ENCODE results near the gene C6orf89.

The C6orf89 gene

DNA sequence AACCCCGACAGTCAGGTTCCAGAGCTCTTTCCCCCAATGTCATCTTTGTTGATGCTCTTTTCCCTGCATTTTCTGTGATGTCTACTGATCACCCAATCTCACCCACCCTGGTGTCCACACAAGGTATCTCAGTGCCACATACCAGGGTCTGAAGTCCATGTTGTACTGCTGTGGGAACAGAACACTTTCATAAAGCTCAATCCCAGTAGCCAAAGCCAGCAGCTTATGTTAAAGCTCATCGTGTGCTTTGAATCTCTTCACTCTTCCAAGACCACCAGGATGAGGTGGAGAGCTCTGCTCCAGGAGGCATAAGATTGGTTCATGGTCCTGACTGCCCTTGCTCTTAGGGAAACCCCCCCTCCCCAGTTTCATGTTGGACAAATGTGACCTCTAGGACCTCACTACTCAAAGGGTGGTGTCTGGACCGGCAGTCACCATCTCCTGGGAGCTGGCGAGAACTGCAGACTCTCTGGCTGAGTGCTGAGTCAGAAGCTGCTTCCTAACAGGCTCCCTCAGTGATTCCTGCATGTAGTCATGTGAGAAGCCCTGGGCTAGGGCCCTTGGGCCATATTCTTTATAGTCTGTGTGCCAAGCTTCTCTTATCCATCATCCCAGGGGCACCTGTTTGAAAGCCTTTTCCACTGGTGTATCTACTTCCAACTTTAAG is 33.1 kb upstream of the C6orf89 start:
- FAIRE-seq = no peak

DNA sequence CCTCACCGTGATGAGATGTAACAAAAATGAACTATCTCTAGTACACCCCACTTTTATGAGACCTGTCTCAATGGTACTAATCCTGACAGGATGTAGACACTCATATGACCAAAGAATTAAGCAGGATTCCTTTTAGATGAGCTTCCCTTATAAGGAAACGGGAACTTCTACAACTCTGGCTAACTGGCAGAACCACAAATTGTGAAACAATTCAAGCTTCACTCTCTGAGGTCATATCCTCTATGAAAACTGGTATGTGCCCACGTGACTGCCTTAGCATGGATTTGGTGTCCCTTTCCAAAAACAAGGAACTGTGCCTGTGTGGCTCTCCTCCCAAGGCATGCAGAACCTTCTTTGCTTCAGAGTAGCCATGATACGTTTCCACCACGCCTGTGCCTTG is 32.4 kb upstream of the C6orf89 start:
- no peak for FAIRE-seq

DNA sequence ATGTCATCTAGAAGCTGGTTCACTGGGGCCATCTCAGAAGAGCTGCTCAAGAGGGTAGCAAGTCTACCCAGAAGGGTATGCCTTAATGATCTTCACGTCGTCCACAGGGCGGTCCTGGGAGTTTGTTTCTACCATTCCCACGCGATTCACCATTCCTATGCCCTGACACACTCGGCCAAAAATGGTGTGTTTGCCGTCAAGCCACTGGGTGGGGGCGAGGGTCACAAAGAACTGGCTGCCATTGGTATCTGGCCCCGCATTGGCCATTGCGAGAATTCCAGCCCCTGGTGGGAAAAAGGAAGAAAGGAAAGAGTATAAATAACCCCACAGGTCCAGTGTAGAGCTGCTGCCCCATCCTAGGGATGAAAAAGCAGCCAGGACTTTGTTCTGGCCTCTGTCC is 30.0 kb upstream of the C6orf89 start:
- FAIRE-seq = no peak

DNA sequence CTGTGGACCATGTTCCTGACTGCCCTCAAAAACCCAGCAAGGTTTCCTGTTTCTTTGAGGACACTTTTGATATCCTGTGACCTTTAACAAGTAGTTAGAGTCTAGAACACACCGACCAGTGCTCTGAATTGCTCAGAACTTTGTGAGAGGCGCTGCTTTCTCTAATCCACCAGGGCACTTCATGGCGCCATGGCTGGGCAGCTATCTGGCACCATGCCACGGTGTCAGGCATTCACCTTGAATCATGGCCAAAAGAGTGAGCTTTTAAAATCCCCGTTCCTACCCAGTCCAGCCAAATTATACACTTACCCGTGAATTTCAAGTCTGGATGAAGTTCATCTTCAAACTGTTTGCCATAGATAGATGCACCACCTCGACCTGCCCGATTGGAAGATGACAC is 29.5 kb upstream of the C6orf89 start:
- no peak for FAIRE-seq

DNA sequence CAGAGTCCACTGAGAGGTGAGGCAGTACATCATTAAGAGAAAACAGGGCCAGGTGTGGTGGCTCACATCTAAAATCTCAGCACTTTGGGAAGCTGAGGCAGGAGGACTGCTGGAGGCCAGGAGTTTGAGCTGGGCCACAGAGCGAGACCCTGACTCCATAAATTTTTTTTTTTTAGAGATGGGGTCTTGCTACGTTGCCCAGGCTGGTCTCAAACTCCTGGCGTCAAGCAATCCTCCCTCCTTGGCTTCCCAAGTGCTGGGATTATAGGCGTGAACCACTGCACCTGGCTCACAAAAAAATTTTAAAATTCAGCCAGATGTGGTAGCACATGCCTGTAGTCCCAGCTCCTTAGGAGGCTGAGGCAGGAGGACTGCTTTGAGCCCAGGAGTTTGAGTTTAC is 28.4 kb upstream of the C6orf89 start:
- FAIRE-seq = no peak

DNA sequence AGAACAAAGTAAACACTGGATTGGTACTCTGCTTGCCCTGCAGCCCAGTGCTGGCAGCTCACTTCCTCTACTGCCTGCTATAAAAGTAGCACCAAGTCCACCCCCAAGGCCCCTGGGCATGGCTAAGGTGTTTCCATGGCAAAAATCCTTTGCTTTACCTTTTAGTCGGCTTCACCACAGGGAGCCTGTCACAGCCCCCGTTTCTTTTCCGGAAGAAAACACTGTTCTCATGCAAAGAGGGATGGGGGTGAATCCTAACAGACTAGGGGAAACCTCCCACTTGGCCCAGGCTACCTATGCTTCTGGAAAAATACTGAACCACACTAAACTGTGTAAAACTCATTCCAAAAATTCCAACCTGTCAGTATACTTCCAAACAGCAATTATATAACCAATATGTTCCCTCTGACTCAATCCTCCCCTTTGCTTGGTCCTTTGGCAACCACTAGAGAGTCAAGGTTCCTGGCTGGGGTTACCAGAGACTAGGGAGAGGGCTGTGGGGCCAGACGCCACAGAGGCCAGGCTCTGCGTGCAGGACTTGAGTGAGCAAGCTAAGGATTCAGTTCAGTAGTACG is 27.3 kb upstream of the C6orf89 start:
- FAIRE-seq = no peak

DNA sequence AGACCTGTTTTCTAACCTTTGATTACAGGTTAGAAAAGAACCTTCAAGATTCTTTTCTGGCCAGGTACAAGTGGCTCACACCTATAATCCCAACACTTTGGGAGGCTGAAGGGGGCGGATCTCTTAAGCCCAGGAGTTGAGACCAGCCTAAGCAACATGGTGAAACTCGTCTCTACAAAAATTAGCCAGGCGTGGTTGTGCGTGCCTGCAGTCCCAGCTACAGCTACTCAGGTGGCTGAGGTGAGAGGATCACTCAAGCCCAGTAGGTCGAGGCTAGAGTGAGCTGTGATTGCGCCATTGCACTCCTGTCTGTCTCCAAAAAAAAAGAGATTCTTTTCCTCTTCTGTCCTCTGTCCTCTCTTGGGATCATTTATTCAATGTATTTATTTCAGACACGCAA is 25.6 kb upstream of the C6orf89 start:
- no peak for FAIRE-seq

DNA sequence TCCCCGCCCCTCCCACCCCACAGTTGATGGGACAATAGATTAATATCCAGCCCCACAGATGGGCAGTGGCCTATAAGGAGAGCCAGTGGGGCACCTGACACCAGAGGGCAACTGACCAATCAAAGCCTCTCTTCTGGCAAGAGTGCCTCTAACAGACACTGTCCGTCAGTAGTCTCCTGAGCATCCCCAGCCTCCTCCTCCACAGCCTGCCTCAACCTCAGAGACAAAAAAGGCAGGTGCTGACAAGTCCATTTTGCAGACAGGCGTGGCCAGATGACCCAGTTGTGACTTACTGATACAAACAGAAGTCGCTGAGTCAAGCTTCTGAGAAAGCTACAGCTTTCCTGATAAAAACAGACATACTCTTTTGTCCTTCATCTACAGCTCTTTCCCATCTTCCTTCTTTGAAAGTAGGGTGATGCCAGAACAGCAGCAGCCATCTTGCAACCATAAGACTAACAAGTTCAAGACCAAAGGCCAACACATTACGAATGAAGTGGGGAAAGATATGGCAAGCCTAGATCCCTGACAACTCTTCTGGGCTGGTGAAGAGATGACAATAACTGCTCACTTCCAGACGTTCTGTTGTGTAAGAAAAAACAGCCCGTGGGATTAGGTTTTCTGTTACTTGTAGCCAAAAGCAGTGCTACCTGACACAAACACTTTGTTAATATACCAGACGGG is 23.4 kb upstream of the C6orf89 start:
- FAIRE-seq = no peak

DNA sequence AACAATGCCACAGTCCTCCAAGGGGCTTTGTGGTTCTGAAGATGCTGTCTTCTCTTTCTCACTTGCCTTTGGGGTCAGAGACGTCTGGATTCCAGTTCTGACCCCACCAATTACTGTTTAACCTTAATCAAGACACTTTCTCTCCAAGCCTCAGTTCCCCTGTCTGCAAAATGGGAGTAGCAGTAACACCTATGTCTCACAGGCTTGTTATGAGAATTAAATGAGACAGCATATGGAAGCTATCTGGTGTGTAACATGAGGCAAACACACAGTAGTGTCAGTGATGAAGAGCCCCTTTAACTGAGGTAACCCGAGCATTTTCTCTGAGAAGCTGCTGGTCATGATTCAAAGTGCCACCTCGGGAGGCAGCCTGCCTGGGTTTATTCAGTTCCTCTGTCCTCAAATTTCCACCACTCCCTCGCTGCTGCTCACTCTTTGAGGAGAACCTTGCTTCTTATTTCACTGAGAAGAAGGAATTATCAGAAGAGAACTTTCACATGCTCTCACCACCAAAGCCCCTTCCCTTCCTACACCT is 22.8 kb upstream of the C6orf89 start:
- no peak for FAIRE-seq

DNA sequence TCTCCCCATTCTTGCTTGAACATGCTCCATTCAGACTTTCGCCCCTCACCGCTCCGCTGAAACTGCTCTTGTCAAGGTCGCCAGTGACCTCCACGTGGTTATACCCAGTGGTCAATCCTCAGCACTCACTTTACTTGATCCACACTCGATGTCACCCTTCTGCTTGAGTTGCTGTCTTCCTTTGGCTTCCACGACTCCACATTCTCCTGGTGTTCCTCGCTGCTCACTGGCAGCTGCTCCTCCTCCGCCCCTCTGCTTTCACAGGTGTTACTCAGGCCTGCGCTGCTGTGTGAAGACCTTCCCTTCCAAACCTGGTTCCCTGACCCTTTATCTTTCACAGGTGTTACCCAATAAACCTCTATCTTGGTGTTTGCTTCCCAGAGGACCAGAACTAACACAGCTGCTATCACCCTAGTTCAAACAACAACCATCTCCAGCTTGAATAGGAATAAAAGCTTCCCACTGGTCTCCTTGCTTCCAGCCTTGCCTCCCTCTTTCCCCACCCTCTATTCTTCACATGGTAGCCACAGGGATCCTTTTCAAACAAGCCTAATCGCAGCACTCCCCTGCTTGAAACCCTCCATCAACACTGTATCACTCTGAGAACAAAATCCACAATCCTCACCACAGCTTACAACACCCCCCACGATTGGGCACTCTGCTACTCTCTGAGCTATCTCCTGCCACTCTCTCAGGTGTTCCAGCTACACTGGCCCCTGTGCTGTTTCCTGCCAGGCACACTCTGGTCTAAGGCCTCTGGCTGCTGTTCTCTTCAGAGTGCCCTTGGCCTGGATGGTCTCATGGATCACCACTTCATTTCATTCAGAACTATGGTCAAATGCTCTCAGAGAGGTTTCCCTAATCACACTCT is 21.8 kb upstream of the C6orf89 start:
- no peak for FAIRE-seq

DNA sequence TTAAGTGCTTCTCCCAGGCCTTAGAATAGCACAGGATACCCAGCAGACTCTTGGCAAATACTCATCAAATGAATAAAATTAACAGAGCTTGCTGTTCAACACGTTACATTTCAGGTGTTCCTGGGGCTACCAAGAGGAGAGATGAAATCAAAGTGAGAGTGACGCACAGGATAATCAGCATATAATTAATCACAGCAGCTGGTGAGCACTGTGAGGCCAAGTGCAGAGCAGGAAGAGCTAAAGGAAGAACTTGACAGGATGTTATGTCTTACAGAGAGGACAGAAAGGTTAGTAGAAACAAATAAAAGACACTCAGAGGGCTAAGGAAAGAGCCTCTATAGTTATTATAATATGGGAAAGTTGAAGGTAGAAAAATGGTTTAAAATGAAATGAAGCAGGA is 19.9 kb upstream of the C6orf89 start:
- no peak for FAIRE-seq

DNA sequence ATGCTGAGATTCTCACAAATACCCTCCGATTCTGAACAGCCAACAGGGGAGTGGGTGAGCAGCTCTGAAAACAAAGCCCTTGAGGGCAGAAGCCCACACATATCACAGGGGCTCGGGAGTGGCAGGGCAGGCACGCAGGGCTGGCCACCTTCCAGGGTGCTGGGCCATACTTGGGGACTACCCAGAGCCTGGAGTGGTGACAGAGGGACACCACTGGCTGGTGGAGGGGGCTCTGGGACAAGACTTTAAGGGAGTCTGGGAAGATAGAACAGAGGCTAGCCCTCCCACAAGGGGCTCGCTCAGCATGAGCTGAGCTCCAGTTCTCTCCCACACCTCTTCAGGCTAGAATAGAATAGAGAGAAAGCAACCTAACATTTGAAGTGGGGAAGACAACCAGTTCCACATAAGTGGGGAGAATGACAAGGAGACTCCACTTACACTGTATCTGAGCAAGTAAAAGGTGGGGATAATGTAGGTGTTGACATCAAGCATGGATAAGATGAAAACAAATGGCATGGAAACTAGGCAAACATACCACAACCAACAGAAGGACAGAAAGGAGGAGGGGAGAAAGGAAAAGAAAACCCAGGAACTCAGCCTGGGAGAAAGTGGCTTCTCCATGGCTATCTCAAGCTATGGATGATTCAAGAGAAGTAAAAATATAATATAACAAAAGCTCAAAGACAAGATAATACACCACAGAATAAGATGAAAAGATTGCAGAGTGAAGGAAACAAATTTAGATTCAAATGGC is 18.1 kb upstream of the C6orf89 start:
- FAIRE-seq = no peak

DNA sequence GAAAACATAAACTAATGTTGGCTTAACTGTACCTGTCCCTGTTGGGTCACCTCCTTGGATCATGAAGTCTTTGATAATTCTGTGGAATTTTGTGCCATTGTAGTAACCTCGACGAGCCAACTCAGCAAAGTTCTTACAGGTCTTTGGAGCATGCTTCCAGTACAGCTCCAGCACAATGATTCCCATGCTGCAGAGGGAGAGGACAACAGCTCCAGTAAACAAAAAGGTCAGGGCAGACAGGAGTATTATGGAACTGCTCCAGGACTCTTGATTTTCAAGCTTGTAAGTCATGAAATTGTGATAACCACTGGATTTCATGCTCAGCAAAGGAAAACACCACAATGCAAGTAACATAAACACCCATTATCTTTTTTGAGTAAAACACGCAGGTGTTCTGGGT is 14.1 kb upstream of the C6orf89 start:
- FAIRE-seq = no peak

DNA sequence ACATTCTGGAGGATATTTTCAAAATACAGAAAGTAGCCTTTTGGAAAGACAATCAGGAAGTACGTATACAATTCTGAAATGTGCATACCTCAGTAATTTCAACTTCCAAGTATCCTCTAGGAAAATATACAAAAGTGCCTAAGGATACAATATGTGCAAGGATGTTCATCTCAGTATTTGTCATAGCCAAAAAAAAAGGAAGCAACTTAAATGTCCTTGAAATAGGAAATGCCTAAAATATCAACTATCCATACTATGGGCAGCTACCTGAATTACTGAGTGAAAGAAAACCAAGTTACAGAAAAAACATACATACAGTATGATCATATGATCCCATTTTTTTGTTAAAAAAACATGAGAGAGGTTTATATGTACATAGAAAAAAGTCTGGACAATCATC is 12.6 kb upstream of the C6orf89 start:
- no peak for FAIRE-seq

DNA sequence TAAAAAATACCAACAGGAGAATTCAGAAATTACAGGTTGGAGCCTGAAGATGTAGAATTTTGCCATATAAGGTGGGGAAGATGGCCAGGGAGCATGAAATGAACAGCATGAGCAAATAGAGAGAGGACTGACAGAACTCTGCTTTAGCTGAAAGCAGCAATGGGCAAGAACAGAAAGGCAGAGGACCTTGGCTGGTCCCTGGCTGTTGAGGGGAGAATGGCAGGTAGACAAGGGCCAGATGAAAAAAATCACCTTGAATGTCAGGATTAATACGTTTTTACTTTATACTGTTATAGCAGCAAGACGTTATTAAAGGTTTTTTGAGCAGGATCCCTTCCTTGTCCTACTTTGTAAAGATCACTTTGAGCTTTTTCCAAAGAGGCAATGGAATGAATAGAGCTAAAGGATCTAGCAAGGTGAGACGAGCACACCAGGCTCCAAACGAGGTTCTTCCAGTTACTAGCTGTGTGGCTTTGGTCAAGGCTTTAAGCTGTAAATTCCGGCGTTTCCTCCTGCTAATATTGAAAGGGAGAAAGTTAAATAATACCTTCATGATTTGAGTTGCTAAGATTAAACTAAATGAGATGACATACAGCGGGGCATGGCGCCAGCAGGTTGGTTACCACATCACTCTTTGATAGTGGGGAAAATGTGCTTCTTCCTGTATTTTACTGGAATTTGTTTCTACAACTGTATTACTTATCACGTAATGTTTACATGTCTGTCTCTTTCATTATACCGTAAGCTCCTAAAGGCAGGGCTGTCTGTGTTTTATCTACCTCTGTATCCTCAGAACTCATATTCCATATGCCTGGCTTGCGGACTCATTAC is 11.9 kb upstream of the C6orf89 start:
- no peak for FAIRE-seq

DNA sequence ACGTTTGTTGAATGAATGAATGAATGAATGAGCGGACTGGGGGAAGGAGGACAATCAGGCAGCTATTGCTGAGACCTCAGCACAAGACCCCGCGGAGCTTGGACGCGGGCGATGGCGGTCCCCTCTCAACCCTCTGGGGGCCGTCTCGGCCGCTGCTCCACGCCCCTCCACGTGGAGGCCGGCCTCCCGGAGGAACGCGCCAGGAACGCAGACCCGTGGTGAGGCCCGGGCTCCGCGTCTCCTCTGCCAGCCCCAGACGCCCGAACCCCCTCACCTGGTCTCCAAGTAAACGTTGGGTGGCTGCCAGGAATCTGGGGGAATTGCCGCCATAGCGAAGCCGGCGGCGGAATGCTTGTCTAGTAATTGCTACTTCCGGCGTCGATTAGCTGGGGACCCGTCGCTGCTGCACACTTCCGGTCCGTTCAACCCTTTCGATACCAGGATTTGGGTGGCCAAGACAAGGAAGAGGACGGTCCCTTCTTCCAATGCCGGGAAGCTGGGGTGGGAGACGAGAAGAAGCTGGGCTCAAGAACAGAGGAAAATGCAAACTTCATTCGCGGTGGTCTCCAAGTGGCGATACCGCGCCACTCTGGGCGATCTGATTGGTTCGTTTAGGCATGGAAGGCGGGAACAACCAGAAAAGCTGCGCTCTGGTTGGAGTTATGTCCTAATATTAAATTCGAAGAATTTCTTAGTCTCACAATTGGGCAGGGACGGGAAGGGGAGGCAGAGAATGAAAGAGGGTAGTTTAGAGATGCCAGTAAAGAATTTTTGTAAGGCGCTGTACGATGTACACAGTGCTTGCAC is 11.1 kb upstream of the C6orf89 start, which contains the start of gene PPIL1:
TSS of gene PPIL1 (minus strand) at position 361 of the 807 bp plus-strand sequence. CDS start at position 330, 31 bp downstream.
- peak; percentile 87 for FAIRE-seq

DNA sequence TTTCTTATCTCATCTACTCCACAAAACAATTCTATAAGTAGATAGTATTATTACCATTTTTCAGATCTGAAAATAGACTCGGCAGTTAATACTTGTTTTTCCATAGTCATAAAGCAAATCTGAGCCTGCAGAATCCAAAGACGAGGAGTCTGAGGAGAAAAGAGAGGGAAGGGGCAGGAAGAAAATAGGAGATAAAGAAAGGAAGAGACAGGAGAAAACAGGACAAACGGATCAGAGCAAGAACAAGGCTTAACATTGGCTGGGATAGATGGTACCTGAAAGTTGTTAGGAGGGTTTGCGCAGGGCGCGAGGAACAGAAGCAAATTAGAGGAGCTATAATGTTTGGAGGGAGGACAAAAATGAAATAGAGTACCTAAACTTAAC is 10.5 kb upstream of the C6orf89 start:
- FAIRE-seq = no peak

DNA sequence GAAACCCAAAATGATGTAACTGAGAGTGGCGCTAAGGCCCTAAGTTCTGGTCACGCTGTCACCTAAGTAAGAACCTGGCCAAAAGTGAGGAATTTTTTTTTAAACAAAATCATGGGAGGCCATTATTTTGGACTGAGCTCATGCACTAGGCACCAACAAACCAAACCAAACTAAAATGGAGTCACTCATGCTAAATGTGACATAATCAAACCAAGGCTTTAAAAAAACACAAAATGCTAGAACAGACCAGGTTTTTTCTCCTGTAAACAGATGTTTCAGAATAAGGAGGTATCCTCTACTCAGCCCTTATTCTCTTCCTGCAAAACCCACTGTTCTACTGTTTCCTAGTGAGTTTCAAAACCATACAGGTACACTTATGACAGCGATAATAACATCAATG is 1.1 kb upstream of the C6orf89 start:
- no peak for FAIRE-seq

DNA sequence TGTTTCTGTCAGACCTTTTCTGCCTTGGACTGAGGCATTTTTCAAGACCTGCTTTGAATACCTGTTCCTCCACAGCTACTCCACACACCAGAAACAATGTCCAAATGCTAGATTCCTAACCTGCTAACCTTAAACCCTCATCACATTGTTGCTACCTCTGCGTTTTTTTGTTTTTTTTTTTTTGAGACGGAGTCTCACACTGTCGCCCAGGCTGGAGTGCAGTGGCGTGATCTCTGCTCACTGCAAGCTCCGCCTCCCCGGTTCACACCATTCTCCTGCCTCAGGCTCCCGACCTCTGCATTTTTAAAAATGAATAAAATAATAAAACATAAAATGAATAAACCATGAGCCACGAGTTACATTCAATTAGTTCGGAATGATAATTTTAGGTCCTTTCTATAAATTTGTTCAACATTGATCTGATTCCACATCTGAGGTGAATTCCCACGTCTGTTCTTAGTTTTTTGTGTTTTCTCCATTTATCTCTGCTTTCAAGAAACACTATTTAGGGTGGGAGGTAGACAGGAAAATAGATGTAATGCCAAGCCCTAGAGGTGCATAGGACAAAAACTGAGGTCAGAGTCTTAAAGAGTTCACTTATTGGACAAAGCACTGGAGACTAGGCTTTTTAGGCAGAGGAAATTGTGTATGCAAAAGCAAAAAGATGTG is 1.3 kb downstream of the C6orf89 start:
- FAIRE-seq = no peak

DNA sequence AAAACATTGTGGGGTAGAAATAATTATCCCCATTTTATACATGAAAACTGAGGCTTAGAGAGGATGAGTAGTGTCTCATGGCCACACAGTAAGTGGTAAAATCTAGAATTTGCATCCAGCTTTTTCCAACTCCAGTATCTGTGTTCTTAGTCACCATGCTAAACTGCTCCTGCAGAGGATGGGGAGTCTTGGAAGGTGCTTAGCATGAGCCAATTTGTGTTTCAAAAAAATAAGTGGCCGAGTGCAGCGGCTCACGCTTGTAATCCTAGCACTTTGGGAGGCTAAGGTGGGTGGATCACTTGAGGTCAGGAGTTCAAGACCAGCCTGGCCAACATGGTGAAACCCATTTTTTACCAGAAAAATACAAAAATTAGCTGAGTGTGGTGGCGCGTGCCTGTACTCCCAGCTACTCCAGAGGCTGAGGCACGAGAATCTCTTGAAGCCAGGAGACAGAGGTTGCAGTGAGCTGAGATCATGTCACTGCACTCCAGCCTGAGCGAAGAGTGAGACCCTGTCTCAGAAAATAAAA is 2.4 kb downstream of the C6orf89 start:
- FAIRE-seq = no peak

Data from TTC549 (cell line).